ENCODE results near the gene DNAJA3. TPM values are rescaled to one million over a fixed set of nuclear protein-coding genes. Genes with fewer than 3 reads are reported as not detected.

DNAJA3 gene
- total RNA-seq, 2 donors from 2014 or later: 26.4 to 29.1 TPM

DNA sequence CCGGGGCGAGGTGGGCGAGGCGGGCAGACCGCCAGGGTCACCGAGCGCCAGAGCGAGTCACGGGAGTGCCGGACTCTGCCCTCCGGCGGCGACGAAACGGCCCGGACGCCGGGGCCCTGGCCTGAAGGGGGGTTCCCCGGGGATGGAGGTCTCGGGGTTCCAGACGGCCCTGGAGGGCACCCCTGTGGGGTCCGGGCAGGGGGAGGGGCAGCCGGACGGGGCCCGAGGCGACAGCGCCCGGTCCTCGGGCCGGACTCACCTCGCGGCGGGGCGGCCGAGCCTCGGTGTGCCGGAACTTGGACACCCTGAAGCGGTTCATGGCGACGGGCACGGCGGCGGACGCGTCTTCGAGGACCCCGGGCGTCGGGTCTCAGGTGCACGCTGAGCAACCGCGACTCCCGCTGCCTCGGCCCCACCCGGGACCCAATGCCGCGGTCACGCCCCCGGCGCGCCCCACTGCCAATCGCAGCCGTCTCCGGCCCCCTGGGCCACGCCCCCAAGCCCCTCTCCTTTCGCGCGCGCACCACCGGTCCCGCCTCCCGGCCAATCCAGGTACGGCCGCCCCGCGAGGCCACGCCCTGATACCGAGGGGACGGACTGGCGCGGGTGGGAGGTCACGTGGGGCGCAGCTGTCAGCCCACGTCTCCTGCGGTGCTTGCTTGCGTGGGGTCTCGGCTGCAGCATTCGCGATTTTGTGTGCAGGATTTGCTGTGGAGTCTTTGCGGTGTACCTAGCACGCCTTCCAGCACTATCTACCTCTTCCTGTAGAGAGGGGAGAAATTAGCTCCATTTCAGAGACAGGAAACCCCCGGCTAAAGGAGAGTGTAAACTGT, 9.3 kb upstream of the DNAJA3 start, which contains the start of gene CORO7:
TSS of gene CORO7 (minus strand) at position 397 of the 833 bp plus-strand sequence. CDS start at position 319, 78 bp downstream.
- ATAC-seq (peak; percentile 98), DNase-seq (peak; percentile 94 to 97 (median 96))
- Histone ChIP-seq H3K4me1 (peaks cover 14% of the 10 kb centered on the region), H3K27me3 (no peaks in the 10 kb centered on the region), H3K9me3 (no peaks in the 10 kb centered on the region), H3K27ac (peak within 1 kb of the TSS; percentile 33 to 78 (median 56)), H3K36me3 (replicated peaks in 1 of 2; ENCODE audit: insufficient read depth in 1 of 2, low read depth in 2 of 2) (no peaks in the 10 kb centered on the region), H3K4me3 (peak within 1 kb of the TSS; percentile 48 to 53)
- intact Hi-C loops (cut with DNase I): no loop called here
- WGBS, 2 donors: 0% methylated on average over 3 to 57 of the region's 92 CpGs
- TF ChIP-seq, protein P1, sequence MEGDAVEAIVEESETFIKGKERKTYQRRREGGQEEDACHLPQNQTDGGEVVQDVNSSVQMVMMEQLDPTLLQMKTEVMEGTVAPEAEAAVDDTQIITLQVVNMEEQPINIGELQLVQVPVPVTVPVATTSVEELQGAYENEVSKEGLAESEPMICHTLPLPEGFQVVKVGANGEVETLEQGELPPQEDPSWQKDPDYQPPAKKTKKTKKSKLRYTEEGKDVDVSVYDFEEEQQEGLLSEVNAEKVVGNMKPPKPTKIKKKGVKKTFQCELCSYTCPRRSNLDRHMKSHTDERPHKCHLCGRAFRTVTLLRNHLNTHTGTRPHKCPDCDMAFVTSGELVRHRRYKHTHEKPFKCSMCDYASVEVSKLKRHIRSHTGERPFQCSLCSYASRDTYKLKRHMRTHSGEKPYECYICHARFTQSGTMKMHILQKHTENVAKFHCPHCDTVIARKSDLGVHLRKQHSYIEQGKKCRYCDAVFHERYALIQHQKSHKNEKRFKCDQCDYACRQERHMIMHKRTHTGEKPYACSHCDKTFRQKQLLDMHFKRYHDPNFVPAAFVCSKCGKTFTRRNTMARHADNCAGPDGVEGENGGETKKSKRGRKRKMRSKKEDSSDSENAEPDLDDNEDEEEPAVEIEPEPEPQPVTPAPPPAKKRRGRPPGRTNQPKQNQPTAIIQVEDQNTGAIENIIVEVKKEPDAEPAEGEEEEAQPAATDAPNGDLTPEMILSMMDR (IDR thresholded peaks at IDR 0.05): peak in 4 of 7 experiments; percentile 17 to 37 (median 28)
- peak; percentile 49 to 76 (median 66) for TF ChIP-seq POLR2A (IDR thresholded peaks at IDR 0.05)

DNA sequence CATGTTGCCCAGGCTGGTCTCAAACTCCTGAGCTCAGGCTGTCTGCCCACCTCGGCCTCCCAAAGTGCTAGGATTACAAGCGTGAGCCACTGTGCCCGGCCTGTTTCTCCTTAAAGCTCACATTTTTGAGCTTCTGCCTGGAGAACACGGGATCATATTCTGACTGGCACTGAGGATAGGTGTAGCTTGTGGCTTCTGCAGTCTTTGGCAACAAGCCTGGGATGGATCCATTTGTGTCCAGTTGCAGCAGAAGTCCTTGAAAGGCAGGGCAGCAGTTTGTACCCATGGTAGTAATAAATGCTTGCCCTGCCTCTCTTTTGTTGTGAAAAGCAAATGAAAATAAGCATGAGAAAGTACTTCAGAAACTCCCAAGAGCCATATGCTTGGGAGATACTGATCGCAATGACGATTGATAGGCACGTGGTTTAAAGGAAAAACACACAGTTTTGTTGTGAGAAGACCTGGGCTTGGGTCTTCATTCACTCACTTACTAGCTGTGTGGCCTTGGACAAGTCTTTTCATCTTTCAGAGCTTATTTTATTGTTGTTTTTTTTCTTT, 6.2 kb upstream of the DNAJA3 start:
- Histone ChIP-seq H3K4me3 (no peak overlapping the region), H3K27ac (no peak overlapping the region), H3K4me1 (peaks cover 16% of the 10 kb centered on the region), H3K9me3 (no peaks in the 10 kb centered on the region), H3K36me3 (replicated peaks in 1 of 2; ENCODE audit: insufficient read depth in 1 of 2, low read depth in 2 of 2) (no peaks in the 10 kb centered on the region), H3K27me3 (no peaks in the 10 kb centered on the region)
- intact Hi-C loops (cut with DNase I): no loop called here
- ATAC-seq (no peak), DNase-seq (no peak)
- WGBS, 2 donors: 73 to 76% methylated on average over 6 to 7 of the region's 7 CpGs
- TF ChIP-seq POLR2A (IDR thresholded peaks at IDR 0.05): no peak
- TF ChIP-seq, protein P1 (IDR thresholded peaks at IDR 0.05): no peak

DNA sequence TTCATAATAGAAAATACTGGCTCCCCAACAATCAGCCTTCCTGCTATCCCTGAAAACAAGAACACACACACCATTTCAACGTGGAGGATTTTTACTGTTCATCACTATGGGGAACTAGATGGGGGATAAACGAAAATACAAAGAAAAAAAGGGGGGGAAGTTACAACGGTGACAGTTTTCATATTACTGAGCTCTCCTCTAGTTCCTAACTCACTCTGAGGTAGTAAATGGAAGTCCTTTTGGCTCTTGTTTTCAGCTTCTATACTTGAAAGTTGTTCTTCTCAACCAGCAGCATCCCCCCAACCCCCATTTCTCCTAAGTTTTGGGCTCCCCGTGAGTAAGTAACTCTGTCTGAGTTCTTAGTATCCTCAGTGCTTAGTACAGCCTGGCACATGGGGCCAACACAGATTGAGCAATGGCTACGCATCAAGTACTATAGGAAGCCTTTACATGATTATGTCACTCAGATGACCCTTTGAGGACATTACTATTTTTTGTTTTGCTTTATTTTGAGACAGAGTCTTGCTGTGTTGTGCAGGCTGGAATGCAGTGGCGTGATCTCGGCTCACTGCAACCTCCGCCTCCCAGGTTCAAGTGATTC, 5.1 kb upstream of the DNAJA3 start:
- Histone ChIP-seq H3K36me3 (replicated peaks in 1 of 2; ENCODE audit: insufficient read depth in 1 of 2, low read depth in 2 of 2) (no peaks in the 10 kb centered on the region), H3K4me1 (peaks cover 11% of the 10 kb centered on the region), H3K9me3 (no peaks in the 10 kb centered on the region), H3K27me3 (no peaks in the 10 kb centered on the region), H3K4me3 (no peak overlapping the region), H3K27ac (no peak overlapping the region)
- WGBS, 2 donors: 71 to 83% methylated on average over 8 of the region's 8 CpGs
- ATAC-seq: no peak
- DNase-seq: no peak
- TF ChIP-seq, protein P1 (IDR thresholded peaks at IDR 0.05): no peak
- TF ChIP-seq POLR2A (IDR thresholded peaks at IDR 0.05): no peak
- intact Hi-C loops (cut with DNase I): no loop called here

DNA sequence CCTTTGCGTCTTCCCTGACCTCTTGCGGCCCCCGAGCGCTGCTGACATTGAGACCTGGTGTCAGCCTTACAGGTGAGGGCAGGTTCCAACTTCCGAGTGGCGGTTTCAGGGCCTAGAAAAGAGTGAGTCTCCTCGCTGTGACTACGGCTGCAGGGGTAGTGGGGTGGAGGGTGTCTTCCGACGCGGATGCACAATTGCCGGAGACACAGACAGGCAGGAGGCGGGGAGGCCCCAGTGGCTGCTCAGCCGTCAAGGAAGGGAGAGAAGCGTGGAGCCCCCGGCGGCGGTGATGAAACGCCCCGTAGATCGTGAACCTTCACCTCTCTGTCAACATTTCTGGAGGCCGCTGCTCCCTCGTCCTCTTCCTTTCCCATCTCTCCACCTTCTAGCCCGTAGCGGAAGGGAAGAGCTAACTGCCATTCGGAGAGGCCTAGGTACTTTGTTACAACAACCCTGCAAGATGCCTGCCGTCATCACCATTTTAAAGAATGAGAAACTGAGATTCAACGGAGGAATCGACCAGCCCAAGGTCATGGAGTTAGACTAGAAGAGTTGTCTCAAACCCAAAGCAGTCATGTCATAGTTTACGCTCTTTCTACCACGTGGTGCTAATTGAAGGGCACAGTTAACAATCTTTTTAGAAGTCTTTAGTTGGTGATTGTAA, 485 bp downstream of the DNAJA3 start:
- Histone ChIP-seq H3K4me3 (peak overlapping the region; percentile 71 to 75), H3K4me1 (peaks cover 23% of the 10 kb centered on the region), H3K27ac (peak overlapping the region; percentile 89 to 97 (median 92)), H3K27me3 (no peaks in the 10 kb centered on the region), H3K36me3 (replicated peaks in 1 of 2; ENCODE audit: insufficient read depth in 1 of 2, low read depth in 2 of 2) (peaks cover 0 to under 1% of the 10 kb centered on the region in 2 donors), H3K9me3 (no peaks in the 10 kb centered on the region)
- peak; percentile 16 for ATAC-seq
- no peak for DNase-seq
- WGBS, 2 donors: 2 to 3% methylated on average over 18 to 31 of the region's 31 CpGs
- intact Hi-C loops (cut with DNase I): no loop called here
- TF ChIP-seq POLR2A (IDR thresholded peaks at IDR 0.05): no peak
- TF ChIP-seq, protein P1 (IDR thresholded peaks at IDR 0.05): no peak

Data from body of pancreas (tissue), 4 donors.